GM19099 (cell line): Measurements from ENCODE around the gene HPCA.

Experiments
- POLR2A ChIP-seq: IDR thresholded peaks from 3 replicates; pipeline ENCODE4 v1.6.1; 2011; ENCODE audit warnings: low read depth; ENCODE audit not compliant: insufficient read length; ENCODE audit errors: extremely low read depth

HPCA gene

DNA sequence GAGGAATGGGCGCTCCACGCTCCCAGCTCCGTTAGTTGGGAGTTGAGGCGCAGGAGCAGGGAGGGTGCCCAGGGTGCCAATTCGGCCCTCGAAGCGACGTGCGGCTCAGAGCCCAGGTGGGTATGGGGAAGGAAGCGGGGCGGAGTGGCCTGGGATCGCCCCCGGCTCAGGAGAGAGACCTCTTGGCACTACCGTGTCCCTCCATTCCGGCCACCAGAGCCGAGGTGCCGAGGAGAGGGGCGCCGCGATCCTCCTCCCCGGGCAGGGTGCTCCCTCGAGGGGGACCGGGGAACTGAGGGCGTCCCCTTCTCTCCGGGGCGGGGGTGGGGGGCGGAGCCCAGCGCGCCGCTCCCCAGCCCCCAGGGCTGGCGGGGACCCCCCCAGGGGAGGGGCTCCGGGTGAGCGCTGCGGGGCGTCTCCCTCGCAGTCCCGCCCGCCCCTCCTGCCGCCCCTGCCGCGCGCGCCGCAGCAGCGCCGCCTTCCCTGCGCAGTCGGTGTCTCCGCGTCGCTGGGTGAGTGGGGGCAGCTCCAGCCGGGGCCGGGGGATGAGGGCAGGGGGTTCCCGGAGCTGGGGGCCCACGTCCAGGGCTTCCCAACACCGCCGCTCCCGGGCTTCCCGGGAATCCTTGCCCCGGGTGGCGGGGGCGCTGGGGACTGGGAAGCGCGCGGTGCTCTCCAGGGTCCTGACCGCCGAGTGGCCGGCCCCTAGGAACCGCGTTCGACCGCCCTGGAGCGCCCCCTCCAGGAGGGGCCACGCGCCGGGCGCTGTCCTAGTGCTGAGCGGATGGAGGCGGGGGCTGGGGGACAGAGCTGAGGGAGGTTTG, at the start of gene HPCA:
Gene HPCA (plus strand): TSS at position 488 of the 824 bp plus-strand sequence. CDS start 2,408 bp downstream, outside the sequence.
- no peak for TF ChIP-seq POLR2A

DNA sequence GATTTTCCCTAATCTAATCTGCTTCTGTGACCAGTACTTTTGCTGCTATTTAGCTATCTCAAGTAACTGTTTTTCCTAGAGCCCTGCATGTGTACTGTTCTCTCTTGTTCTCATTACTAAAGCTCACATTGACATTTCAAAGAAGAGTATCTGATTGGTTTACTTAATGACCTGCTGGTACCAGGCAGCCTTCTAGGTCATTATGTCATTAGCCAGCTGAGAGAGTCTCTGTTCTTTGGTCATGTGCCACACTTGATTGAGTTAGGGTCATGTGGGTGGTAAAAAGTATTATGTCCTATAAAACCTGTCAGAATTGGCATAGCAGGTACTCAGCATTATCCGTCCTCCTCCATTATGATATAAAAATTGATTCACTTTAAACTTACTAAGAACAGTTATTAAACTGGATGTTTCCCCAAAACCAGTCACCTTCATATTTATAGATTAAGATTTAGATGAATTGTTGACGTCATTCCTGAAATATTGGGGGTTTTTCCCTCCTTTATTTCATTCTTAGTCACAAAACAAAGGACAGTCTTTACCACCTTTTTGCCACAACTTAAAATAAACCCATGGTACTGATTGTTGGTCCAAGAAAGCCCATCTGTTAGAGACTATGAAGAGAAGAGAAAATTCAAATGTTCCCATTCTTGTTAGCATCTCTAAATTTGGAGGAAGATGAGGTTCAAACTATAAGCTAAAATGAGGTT, 37.8 kb upstream of the HPCA start:
- TF ChIP-seq POLR2A = no peak

DNA sequence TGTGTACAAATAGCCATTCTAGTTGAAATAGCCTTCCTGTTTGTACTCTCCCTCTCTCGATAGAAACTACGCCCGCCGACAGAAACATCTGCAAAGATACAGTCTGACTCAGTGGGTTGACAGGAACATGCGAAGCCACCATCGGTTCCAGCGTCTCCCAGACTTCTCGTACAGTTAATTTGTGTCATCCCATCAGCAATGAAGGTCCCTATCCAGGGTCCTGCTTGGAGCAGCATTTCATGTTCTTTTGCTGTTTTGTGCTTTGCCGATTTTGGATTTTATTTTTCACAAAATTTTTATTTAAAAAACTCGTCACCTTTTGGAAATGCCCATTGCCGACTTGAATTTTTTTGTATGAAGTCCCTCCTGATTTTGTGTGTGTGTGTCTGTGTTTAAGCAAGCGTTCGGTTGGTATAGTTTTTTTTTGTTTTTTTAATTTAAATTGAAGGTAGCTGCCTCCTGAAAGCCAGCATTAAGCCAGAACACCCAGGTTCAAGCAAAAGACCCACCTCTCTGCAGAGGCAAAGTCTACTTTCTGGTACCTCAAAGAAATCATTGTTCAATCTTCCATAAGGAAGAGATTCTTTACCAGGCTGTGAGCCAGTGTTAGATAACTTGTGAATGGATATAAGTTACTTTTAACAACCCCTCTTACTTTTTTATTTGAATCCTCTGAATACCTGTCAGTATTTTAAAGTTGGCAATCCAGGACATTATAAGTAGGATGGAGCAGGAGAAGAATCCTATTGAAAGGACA, 30.3 kb upstream of the HPCA start:
- TF ChIP-seq POLR2A = no peak

DNA sequence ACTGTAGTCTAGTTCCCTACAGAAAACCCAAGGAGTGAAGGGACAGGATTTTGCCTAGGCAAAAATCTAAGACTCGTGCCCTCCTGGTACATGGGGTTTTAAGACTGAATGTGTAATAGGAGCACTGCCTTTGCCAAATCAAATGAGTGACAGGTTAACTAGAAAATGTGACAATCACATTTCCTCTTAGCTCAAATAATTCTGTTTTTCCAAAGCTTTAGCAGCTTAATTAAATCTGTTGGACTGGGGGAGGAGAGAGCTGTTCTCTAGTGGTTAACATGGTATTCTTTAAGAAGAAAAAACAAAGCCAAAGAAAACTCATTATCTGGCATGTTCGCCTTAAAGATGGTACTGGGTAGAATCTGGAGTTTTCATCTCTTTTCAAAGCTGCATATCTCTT, 28.2 kb upstream of the HPCA start:
- no peak for TF ChIP-seq POLR2A

DNA sequence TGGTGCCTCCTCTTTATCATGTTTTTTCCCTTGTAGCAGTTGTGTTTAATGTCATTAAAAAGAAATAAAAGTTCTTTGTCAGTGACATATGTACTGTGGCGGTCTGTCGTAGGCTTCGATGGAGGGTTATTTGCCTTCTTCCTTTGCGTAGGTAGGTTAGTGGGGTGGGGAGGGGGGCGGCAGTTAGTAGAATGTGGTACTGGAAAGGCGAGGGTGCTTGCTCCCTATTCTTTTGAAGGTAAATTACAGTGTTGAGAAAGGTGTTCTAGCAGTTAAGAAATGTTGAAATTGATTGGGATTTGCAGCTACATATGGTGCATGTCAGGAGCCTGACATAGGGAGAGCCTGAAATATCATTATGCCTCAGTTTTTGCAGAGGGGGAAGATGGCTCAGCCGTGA, 27.5 kb upstream of the HPCA start:
- TF ChIP-seq POLR2A = no peak

DNA sequence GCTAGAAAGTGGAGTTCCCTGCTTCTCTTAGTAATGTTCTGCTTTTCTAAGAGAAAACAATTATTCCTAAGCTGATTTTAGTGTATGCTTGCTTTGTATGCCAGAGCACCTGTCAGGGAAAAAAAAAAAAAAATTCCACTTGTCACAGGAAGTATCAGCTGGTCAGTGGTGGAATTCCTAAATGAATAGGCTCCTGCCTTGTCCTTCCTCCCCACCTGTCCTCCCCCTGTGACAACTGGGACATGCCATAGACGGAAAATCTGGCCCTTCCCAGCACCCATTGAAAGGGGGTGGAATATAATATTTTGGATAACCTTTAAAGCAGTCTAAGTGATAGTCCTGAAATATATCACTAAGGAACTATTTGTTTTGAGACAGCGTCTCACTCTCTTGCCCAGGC, 26.4 kb upstream of the HPCA start:
- no peak for TF ChIP-seq POLR2A

DNA sequence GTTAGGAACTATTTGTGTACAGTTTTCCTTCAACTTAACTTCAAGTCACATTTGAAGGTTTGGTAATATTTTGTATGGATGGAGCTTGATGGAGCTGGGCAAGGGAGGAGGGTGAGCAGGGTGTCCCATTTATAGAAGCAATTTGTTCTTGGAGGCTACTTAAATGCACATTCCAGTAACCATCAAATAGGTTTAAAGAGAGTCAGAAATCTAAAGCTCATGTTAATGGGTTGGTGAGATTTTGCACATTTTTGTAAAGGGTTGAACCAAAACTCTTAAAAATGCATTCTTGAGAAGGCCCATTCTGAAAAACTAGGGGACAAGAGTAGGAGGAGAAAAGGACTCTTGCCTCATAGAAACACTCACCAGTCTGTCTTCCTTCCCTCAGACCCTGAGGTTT, 25.7 kb upstream of the HPCA start:
- no peak for TF ChIP-seq POLR2A

DNA sequence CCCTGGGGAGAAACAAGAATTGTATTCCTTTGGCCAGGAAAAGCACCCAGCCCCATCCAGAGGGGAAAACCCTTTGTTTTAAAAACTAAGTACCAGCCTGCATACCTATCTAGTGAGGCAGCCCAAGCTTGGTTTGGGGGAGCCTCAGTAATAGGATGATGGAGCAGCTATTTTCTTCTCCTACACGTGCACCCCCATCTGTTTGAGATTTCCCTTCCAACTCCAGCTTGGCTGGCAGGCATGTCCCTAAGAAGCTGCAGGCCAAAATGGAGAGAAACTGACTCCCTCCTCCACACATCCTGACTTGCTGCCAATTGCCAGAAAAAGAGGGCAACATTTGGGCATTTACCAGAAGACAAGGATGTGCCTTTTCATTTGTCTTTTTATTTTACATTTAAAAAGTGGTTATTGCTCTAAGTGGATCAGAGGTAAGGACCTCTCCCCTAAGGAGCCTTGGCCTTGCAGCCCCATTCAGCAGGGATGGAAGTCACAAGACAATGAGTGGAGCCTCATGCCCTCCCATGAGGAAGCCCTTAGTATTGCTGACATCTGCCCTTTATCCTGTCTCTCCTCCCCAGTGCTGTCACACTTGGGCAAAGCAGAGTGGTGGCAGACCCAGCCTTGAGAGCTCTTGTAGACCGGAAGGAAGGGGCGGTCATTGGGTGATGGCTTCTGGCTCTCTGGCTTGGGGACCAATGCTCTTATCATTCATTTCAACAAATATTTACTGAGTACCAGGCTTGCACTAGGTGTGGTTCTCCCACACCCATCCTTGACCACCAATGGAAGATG, 24.2 kb upstream of the HPCA start:
- no peak for TF ChIP-seq POLR2A

DNA sequence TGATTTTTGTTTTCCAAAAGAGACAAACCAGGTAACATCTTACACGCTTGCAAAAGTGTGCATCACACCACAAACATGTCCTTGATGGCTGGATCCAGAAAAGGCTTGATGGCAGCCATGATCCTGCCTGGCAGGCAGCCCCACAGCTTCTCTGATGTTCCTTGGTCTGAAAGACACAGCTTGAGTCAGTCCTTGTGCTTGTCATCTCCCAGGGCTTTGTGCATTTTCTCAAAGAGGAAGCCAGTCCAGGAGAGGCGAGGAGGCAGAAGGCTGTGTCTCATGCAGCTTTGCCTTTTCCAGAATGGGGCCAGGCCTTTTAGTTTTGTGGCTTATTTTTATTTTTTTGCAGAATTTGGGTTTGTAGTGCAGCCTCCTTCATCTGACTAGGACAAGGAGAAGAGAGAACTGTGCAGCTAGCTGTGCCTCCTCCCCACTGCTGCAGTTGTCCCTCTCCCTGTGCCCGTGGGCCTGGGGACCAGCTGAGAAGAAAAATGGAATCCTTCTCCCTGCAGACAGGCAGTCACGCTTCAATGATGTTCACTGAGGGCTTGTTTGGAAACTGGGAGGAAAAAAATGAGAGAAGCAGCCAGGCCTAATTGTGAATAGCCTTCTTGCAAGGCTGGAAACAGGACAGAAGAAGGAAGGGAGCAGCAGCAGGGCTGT, 22.9 kb upstream of the HPCA start:
- no peak for TF ChIP-seq POLR2A

DNA sequence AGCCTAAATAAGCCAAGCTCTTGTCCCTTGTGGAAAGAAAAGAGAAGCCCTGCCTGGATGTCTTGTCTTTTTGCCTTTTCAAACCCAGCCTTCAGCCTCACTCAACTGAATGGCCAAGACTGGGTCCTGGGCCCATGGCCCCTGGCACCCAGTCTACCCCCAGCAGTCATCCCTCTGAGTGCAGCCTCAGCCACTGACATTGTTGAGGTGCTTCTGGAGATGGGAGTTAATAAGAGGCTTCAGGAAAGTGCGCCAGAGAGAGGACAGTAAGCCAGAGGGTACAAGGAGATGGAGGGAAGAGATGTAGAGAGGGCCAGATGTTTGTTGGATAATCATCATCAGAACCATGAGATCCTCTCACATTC, 22.4 kb upstream of the HPCA start:
- no peak for TF ChIP-seq POLR2A

DNA sequence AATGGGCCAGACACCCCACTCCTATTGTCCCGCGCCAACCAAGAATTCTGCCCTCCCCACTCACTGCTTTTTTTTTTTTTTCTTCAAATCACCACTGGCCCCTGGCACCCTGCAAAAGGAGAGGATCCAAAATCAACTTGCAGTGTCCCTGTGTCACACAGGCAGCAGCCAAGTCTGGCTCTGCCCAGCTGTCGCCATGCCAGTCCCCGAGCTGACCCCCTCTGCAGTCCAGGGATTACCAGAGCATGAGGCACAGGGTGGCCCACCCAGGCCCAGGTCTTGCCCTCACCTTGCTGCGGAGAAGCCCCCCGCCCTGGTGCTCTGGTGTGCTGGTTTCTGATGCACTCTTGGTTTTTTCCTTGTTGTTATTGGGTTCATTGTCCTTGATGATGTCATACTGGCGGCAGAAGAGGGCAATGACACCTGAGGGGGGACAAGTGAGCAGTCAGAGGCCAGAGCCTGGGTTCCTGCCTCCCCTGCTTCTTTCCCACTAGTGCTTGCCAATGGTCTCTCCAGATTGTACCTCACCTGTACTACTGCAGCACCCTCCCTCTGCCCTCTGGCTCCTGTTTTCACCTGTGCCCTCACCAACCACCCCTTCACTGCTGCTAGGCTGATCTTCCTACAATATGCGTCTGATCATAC, 21.8 kb upstream of the HPCA start:
- TF ChIP-seq POLR2A = no peak

DNA sequence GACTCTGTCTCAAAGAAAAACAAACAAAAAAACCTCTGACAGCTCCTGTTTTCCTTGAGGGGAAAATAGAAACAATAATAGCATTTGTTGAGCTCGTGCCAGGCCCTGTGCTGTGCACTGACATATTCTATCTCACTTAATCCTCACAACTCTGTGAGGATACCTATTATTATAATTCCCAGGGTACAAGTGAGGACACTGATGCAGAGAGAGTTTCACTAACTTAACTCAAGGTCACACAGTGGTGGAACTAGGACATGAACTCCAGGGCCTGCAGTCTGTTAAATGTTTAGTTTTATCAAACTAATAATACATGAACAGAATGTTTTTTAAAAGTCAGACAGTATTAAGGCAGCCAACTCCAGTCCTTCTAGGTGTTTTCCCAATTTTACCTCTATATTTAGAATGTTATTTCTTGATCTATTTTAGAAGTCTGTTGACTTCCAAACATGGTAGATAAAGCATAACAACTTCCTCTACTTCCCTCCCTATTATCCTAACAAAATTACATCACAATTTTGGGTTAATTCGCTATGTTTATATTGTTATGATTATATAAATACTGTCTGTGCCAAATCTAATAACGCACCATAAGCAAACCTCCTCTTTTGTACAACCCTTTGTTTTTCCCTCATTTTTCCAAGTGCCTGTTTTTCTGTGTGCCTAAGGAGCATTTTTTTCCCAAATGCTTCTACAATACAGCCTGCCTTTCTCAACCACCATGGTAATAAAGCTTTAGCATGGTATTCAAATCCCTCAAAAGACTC, 20.5 kb upstream of the HPCA start:
- no peak for TF ChIP-seq POLR2A

DNA sequence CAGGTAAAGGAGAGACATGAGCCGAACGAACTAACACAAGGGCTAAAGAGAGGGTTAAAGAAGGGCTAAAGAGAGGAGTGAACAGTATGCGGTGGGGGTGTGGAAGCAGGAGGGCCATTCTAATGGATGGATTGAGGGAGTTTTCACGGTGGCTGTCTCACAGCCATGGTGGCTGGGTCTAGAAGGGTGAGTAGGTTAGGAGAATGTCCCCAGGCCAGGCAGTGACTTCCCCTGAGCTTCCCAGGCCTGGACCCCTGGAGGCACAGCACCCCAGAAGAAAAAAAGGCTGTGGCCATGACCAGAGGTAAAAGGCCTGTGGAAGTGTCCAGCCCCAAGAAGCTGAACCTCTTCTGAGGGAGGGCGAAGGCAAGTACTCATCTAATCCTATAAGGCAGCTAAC, 19.1 kb upstream of the HPCA start:
- TF ChIP-seq POLR2A = no peak
